HG03196 (cell line): ENCODE results near the gene CTDSPL.
"Not testable (repeated sequence)": the region's sequence is repeated elsewhere in the genome, so short reads cannot be mapped to it uniquely, and the experiment has no call there.

Source experiments
- ATAC-seq: cut with Tn5 transposase; IDR thresholded peaks from one replicate; pipeline ENCODE4 v1.9.1; 2021; ENCODE audit not compliant: unreplicated experiment

Gene CTDSPL

DNA sequence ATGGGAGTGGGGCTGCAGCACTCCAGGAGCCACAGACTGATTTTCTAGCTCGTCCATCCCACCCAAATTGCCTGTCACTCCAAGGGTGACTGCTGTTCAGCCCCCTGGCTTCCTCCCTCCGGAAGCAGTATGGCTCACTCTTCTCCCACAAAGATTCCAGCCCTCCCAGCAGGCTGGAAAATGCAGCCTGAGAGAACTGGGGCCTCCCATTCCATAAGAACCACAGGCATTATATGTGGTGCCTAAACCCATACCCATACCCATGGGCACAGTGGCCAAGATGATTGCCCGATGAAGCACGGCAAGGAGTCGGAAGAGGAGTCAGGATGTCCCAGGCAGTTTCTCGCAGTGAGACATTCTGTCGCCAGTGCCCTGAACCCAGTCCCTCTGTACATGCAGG is 122.9 kb downstream of the CTDSPL start:
- no peak for ATAC-seq

GRCh38 chr3:37985637-37986320 is 124.1 kb downstream of the CTDSPL start:
- no peak for ATAC-seq

GRCh38 chr3:37986479-37987314 is 125.0 kb downstream of the CTDSPL start:
- no peak for ATAC-seq

- no peak for ATAC-seq
Observed at GRCh38 chr3:37987315-37987697, 125.6 kb downstream of the CTDSPL start.

DNA sequence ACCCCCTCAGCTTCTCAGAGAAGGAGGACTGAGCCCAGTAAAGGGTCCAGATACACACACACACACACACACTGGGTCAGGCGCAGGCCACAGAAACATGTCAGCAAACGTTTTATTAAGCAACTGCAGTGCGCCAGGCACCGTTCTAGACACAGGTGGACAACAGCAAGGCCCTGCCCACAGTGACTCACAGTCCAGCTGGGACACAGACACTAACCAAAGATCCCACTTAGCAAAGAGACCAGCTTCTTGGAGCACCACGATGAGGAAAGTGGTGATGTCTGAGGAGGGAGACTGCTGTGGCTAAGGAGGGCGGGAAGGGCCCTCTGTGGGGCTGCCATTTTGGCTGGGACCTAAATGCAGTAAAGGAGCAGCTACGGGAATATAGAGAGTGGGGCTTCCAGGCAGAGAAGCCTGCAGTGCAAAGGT is 126.1 kb downstream of the CTDSPL start:
- ATAC-seq = no peak

DNA sequence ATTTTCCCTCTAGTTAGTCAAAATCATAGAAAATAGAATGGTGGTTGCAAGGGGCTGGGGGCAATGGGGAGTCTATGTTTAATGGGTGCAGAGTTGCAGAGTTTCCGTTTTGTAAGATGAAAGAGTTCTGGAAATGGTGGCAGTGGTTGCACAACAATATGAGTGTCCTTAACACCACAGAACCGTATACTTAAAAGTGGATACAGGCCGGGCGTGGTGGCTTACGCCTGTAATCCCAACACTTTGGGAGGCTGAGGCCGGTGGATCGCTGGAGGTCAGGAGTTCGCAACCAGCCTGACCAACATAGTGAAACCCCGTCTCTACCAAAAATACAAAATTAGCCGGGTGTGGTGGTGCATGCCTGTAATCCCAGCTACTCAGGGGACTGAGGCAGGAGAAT is 126.7 kb downstream of the CTDSPL start:
- ATAC-seq = not testable (repeated sequence)

DNA sequence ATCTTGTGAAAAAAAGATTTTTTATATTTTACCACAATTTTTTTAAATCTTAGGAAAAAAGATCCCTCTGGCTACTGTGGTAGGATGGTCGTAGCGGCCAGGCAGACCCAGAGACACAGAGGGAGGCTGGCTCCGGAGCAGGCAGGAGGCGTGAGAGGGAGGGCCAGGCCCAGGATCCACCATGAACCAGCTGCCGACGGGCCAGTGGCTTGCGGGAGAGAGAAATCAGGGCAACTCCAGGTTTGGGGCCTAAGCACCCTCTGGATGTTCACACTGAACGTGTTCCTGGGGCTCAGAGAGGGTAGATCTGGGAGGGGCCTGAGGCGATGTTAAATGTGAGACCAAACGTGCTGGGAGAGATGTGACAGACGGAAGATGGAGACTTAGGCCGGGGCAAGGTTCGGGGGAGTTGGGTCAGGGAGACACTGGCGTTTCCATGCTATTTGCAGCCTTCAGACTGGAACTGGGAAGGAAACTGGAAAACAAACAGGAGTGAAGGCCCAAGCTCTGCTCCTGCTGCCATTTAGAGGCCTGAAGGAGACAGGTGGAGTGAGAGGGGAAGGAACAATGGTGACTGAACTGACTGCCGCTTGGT is 127.3 kb downstream of the CTDSPL start:
- no peak for ATAC-seq

DNA sequence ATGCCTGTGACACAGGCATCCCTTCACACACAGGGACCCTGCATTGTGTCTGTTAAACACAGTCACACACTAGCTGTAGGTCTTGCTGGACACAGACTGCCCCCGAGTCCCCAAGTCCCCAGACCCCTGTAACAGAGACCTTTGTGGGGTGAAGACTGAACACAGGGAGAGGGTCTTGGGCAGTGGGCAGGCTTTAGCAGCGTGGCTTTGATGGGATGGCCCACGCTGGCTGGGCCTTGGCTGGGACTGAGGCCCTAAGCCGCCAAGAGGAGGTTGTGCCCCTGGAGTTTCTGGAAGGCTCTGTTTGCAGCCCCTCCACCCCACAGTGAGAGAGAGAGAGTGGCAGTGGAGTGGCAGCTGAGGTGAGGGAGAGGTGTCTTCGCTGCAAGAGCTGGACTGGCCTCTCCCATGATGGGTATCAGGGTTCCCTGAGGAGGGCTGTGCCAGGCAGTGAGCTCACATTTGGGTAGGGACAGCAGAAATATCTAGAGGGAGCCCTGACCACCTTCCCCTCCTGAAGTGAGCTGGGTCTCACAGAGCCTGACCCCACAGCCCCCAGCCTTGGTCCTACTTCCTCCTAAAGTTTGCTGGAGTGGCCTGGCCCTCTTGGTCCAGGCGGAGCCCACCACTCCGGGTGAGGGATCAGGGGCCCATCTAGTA is 128.3 kb downstream of the CTDSPL start:
- no peak for ATAC-seq

DNA sequence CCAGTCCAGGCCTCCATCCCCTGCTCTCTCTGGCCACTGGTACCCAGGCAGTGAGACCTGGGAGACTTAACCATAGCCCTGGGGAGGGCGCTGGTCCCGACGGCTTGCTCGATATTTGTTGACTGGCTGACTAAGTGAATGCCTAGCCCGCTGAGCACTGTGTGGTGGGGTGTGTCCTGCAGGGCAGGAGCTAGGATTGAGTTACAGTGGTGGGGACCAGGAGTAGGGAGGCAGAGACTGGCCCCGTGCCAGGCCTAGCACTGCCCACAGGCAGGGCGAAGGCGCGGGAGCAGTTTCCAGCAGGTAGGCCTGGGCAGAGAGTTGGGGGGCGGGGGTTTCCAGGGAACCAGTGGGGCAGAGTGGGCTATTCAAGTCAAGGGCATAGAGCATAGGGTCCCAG is 128.8 kb downstream of the CTDSPL start, which contains the start of gene VILL:
TSS of gene VILL (plus strand) at position 260 of the 400 bp plus-strand sequence. CDS start 2,887 bp downstream, outside the sequence.
- ATAC-seq = no peak

DNA sequence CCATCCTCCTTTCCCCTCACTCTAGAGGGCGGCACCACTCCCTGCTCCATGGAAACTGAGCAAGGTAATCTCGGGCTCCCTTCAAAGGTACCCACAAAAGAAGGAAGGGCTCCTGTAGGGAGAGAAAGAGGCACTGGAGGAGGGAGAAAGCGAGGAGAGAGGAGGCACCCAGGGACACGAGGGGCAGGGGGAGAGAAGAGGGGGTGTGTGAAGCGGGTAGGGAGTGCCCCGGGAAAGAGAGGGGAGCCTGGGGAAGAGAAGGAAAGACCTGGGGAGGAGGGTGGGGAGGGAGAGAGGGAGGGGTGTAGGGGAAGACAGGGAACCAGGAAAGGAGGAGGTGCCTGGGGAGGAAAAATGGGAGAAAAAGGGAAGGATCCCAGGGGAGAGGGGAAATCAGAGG is 129.4 kb downstream of the CTDSPL start:
- ATAC-seq = no peak

DNA sequence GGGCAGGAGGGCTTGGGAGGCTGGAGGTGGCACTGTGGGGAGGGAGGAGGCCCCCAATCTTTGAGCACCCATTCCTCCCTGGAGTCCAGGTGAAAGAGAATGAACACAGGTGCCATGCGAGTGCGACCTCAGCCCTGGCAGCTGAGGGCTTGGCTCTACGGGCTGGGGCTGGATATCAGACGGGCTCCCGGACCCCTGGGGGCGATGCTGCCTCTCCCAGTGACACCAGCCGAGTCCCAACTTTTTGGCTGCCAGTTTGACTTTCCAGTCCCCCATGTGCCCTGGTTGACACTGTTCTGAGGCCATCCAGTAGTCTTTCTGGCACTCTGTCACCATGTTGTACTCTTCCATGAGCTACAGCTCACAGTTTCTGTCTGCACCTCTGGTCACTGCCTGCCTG is 130.1 kb downstream of the CTDSPL start:
- no peak for ATAC-seq

- ATAC-seq = no peak
Observed at GRCh38 chr3:37992271-37993066, 130.8 kb downstream of the CTDSPL start.

DNA sequence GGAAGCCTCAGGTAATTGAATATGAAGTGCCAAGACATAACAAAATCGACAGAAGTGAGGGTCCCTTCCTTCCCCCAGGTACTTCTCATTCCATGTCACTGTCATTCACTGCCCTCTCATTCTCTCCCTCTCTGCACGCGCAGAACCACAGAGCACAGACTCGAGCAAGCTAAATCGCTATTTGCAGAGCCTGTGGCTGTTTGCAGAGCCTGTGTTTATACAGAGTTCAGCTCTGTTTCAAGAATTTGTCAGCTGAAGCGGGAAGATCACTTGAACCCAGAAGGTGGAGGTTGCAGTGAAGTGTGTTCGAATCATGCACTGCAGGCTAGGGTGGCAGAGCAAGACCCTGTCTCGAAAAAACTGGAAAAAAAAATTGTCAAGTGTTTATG is 131.4 kb downstream of the CTDSPL start:
- no peak for ATAC-seq

DNA sequence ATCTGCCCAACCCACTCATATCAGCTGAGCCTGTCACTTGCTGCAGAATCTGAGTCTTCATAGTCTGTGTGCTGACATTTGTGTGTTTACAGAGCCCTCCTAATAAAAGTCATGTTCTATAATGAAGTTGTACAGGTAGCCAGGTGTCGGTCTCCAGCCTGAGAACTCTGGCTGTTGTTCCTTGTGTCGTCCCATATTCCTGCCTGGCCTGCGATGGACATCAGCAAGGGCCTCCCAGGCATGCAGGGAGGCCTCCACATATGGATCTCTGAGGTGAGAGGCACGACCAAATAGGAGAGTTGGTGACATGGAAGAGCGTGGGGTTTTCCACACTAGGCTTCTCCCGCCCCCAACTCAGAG is 131.8 kb downstream of the CTDSPL start:
- no peak for ATAC-seq

DNA sequence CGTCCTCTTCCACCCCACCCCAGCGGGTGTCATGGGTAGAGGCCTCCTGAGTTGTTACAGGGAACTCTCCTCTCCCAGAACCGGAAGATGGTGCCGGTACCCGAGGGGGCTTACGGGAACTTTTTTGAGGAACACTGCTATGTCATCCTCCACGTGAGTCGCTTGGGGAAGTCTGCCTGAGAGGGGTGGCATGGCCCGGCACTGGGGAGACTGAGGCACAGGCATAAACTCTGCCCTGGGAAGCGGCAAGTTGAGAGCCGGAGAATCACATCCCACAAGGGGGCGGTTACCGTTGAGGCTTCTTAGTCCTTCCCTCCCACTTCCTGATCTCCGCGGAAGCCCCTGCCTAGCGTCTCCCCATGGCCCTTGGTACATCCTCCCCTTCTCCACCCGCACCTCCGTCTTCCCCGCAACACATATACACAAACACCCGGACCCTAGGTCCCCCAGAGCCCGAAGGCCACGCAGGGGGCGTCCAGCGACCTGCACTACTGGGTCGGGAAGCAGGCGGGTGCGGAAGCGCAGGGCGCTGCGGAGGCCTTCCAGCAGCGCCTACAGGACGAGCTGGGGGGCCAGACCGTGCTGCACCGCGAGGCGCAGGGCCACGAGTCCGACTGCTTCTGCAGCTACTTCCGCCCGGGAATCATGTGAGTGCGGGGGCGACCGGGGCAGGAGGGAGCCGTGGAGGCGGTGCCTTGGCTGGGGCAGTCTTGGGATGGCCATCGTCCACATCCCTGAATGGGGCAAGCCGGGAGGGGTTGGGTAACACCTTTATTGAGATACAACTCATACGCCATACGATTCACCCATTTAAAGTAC is 132.3 kb downstream of the CTDSPL start:
- peak; percentile 60 for ATAC-seq

GRCh38 chr3:37994639-37994972 is 132.9 kb downstream of the CTDSPL start:
- ATAC-seq = no peak

GRCh38 chr3:37995652-37996641 is 134.3 kb downstream of the CTDSPL start:
- no peak for ATAC-seq

- ATAC-seq = peak; percentile 47
Observed at GRCh38 chr3:37996785-37997301, 135.2 kb downstream of the CTDSPL start.

GRCh38 chr3:37997342-37997741 is 135.7 kb downstream of the CTDSPL start:
- no peak for ATAC-seq
